Endothelial cell of umbilical vein (primary cell): Measurements from ENCODE around the gene ERBB3. TPM values are rescaled to one million over a fixed set of nuclear protein-coding genes. Genes with fewer than 3 reads are reported as not detected.
"Not testable (repeated sequence)": the region's sequence is repeated elsewhere in the genome, so short reads cannot be mapped to it uniquely, and the experiment has no call there.

Experiments
- BruUV-seq: library from RNA; stranded (reverse); fragments of 400-500 nt; replicated peaks from 2 replicates; lab custom pipeline; 2021; lab: Mats Ljungman, UMichigan
- CTCF ChIA-PET: fragments of 300-600, 350-600 bp; sonication (Branson Sonifier 250); formaldehyde crosslinking; loops from one replicate; lab custom pipeline; 2021; ENCODE audit warnings: antibody characterized with exemption, inconsistent platforms; lab: Charles Lee
- POLR2A ChIA-PET: fragments of 300-600, 350-600 bp; sonication (Branson Sonifier 250); formaldehyde crosslinking; loops from one replicate; lab custom pipeline; 2021; ENCODE audit warnings: antibody characterized with exemption, inconsistent platforms; lab: Charles Lee
- DNase-seq: peaks from one replicate; pipeline ENCODE4 v3.0.0-alpha.2; 2011; ENCODE audit warnings: low read depth, low spot score
- FAIRE-seq: peaks from 2 replicates; lab custom pipeline; 2011; peaks lifted over from hg19 to GRCh38; lab: Jason Lieb, UNC
- H2AFZ ChIP-seq: 2 replicates; pipeline ENCODE4 v1.6.0; 2012; ENCODE audit warnings: low read depth, low read length, control low read depth, inconsistent platforms
- H3K27ac ChIP-seq: 2 replicates; pipeline ENCODE4 v1.5.1; 2011; ENCODE audit warnings: low read depth, mild to moderate bottlenecking, control low read depth, low read length, moderate library complexity; ENCODE audit not compliant: insufficient read depth
- H3K27me3 ChIP-seq, 2 experiments: 2 replicates each; pipeline versions ENCODE4 v1.6.0 to v1.6.1; 2011; ENCODE audit warnings: low read length in 2 of 2, mixed read lengths in 1 of 2; ENCODE audit not compliant: control insufficient read depth in 2 of 2, insufficient read depth in 2 of 2
- H3K36me3 ChIP-seq, 2 experiments: 2 replicates in 1 of 2; 3 replicates in 1 of 2; pipeline ENCODE4 v1.5.1; 2011; ENCODE audit warnings: low read length in 2 of 2, mild to moderate bottlenecking in 1 of 2, moderate library complexity in 1 of 2; ENCODE audit not compliant: control insufficient read depth in 2 of 2, insufficient read depth in 2 of 2; ENCODE audit errors: extremely low read depth in 1 of 2
- H3K4me1 ChIP-seq: 3 replicates; pipeline ENCODE4 v1.5.1; 2011; ENCODE audit warnings: mild to moderate bottlenecking, low read length; ENCODE audit not compliant: control insufficient read depth, insufficient read depth; ENCODE audit errors: extremely low read depth
- H3K4me2 ChIP-seq: 2 replicates; pipeline ENCODE4 v1.6.1; 2011; ENCODE audit warnings: low read length, control low read depth, mixed read lengths; ENCODE audit not compliant: insufficient read depth
- H3K4me3 ChIP-seq, 3 experiments: fragments of 200-600 bp in 1 of 3; sonication (generic), shearing (Covaris generic) in 1 of 3; replicated peaks in 1 of 3; 2 replicates each; pipeline ENCODE4 v1.5.1; 2011 to 2016; ENCODE audit warnings: control low read depth in 3 of 3, low read length in 3 of 3, mild to moderate bottlenecking in 2 of 3, inconsistent platforms in 1 of 3, low read depth in 1 of 3, moderate library complexity in 1 of 3; ENCODE audit not compliant: insufficient read depth in 1 of 3
- H3K79me2 ChIP-seq: 2 replicates; pipeline ENCODE4 v1.6.0; 2012; ENCODE audit warnings: low read length, inconsistent platforms; ENCODE audit not compliant: control insufficient read depth, insufficient read depth
- H3K9ac ChIP-seq: replicated peaks from 2 replicates; pipeline ENCODE3; 2011; ENCODE audit warnings: low read length, control low read depth; ENCODE audit not compliant: insufficient read depth; ENCODE audit errors: extremely low read depth
- H3K9me1 ChIP-seq: replicated peaks from 3 replicates; pipeline ENCODE4 v1.6.0; 2011; ENCODE audit warnings: mild to moderate bottlenecking, low read length; ENCODE audit not compliant: control insufficient read depth, insufficient read depth; ENCODE audit errors: extremely low read depth
- H3K9me3 ChIP-seq: replicated peaks from 2 replicates; pipeline ENCODE4 v1.5.1; 2012; ENCODE audit warnings: low read length, inconsistent platforms; ENCODE audit not compliant: control insufficient read depth, insufficient read depth
- H4K20me1 ChIP-seq: replicated peaks from 2 replicates; pipeline ENCODE3; 2011; ENCODE audit warnings: mild to moderate bottlenecking, low read length; ENCODE audit not compliant: control insufficient read depth, insufficient read depth; ENCODE audit errors: extremely low read depth
- CTCF ChIP-seq, 2 donors: IDR thresholded peaks; 1 replicate in 1 of 2; 2 replicates in 1 of 2; pipeline ENCODE4 v1.5.1; 2011; ENCODE audit warnings: low read length in 2 of 2, mild to moderate bottlenecking in 2 of 2, moderate library complexity in 2 of 2, control low read depth in 1 of 2, inconsistent platforms in 1 of 2, low read depth in 1 of 2; ENCODE audit not compliant: insufficient read depth in 1 of 2; ENCODE audit errors: extremely low read depth in 1 of 2
- FOS ChIP-seq: IDR thresholded peaks from 2 replicates; pipeline ENCODE4 v1.6.1; 2011; ENCODE audit warnings: mild to moderate bottlenecking, low read length, moderate library complexity, borderline replicate concordance; ENCODE audit not compliant: insufficient read depth
- GATA2 ChIP-seq: IDR thresholded peaks from 2 replicates; pipeline ENCODE4 v1.7.0; 2011; ENCODE audit warnings: low read depth, mild to moderate bottlenecking, moderate library complexity, mixed read lengths, low read length; ENCODE audit not compliant: insufficient read length, insufficient read depth
- JUN ChIP-seq: IDR thresholded peaks from 2 replicates; pipeline ENCODE4 v1.6.1; 2011; ENCODE audit warnings: borderline replicate concordance, low read depth; ENCODE audit not compliant: insufficient read length, insufficient read depth
- MAX ChIP-seq: IDR thresholded peaks from 2 replicates; pipeline ENCODE4 v1.6.1; 2011; ENCODE audit not compliant: insufficient read depth, insufficient read length
- MYC ChIP-seq: IDR thresholded peaks from one replicate; pipeline ENCODE4 v1.6.1; 2011; ENCODE audit warnings: mild to moderate bottlenecking, low read depth, low read length
- POLR2AphosphoS5 ChIP-seq: IDR thresholded peaks from 2 replicates; pipeline ENCODE4 v1.6.1; 2012; ENCODE audit warnings: low read depth, mild to moderate bottlenecking, control low read depth, low read length, moderate library complexity; ENCODE audit not compliant: insufficient read depth
- dilution Hi-C: fragments of 300-500 bp; cut with MboI; formaldehyde crosslinking; loops from one replicate; pipeline ENCODE4 v1.15.0; 2019; ENCODE audit warnings: low sequenced_read_pairs; ENCODE audit not compliant: extremely low pct_ligation_motif_present
- intact Hi-C: fragments of 100-400 bp; cut with micrococcal nuclease; formaldehyde crosslinking; loops from one replicate; pipeline ENCODE4 v1.10.0; 2022
- polyA plus RNA-seq, 4 experiments: library from polyadenylated mRNA; depleted of rRNA in 3 of 4; stranded (reverse) in 3 of 4; unstranded in 1 of 4; fragments of >200 nt; gene quantifications; 2 replicates each; pipeline versions ENCODE4 v1.2.1 to v1.2.3, GENCODE V29; 2011 to 2012; ENCODE audit warnings: missing spikeins in 1 of 4
- total RNA-seq: library from RNA; stranded (reverse); gene quantifications from 2 replicates; pipeline ENCODE4 v1.2.3, GENCODE V29; 2021

Gene ERBB3
- total and polyA plus RNA-seq, 2 donors (not counting 3 experiments of a cell fraction or from before 2014, with no cell fraction given): 0.11 to 1.5 TPM

- dilution Hi-C loops: no loop called here
- TF ChIP-seq FOS (no peak), JUN (no peak), POLR2AphosphoS5 (no peak), MAX (no peak), CTCF (IDR thresholded peaks at IDR 0.05; ENCODE audit: extremely low read depth in 1 of 2, insufficient read depth in 1 of 2, low read depth in 1 of 2, low read length in 2 of 2) (no peak), MYC (no peak), GATA2 (no peak)
- no peaks in the 10 kb centered on the region for H3K36me3 ChIP-seq
- H3K9me3 ChIP-seq: no peaks in the 10 kb centered on the region
- no peaks in the 10 kb centered on the region for H4K20me1 ChIP-seq
- ChIA-PET POLR2A (interaction anchor here (0.6 kb wide), 1 partner anchor 10 kb away, joined by 3 read pairs; no protein-coding TSS in a partner anchor), CTCF (interaction anchor here (0.9 to 2.5 kb wide), 3 partner anchors 11 to 27 kb away, joined by 3 to 6 read pairs (median 3); no protein-coding TSS in a partner anchor)
- no peak for DNase-seq
- FAIRE-seq: no peak
- no peaks in the 10 kb centered on the region for H3K79me2 ChIP-seq
- no peak overlapping the region for H2AFZ ChIP-seq
- no peak overlapping the region for H3K27ac ChIP-seq
- no peaks in the 10 kb centered on the region for H3K9me1 ChIP-seq
- no peak overlapping the region for H3K9ac ChIP-seq
- intact Hi-C loops: no loop called here
- no peak overlapping the region for H3K4me2 ChIP-seq
- BruUV-seq: no TSS peak
- no peak overlapping the region for H3K4me3 ChIP-seq
- peaks cover under 1% of the 10 kb centered on the region for H3K4me1 ChIP-seq
- no peaks in the 10 kb centered on the region for H3K27me3 ChIP-seq
These were observed 5.6 kb upstream of the ERBB3 start for GRCh38 chr12:56074396-56074795.

- FAIRE-seq, H3K9me3 ChIP-seq, CTCF ChIA-PET, H3K4me2 ChIP-seq, H3K9me1 ChIP-seq, H3K9ac ChIP-seq, H3K4me3 ChIP-seq, dilution Hi-C loops, H3K27me3 ChIP-seq, H3K36me3 ChIP-seq, H3K79me2 ChIP-seq, H4K20me1 ChIP-seq, POLR2A ChIA-PET, intact Hi-C loops, H3K4me1 ChIP-seq, BruUV-seq, H2AFZ ChIP-seq, DNase-seq, H3K27ac ChIP-seq: not testable (repeated sequence)
These were observed 2.0 kb upstream of the ERBB3 start for GRCh38 chr12:56077966-56078365.
